ENCODE data around the gene AMER2. TPM values are rescaled to one million over a fixed set of nuclear protein-coding genes. Genes with fewer than 3 reads are reported as not detected.

AMER2 gene, protein sequence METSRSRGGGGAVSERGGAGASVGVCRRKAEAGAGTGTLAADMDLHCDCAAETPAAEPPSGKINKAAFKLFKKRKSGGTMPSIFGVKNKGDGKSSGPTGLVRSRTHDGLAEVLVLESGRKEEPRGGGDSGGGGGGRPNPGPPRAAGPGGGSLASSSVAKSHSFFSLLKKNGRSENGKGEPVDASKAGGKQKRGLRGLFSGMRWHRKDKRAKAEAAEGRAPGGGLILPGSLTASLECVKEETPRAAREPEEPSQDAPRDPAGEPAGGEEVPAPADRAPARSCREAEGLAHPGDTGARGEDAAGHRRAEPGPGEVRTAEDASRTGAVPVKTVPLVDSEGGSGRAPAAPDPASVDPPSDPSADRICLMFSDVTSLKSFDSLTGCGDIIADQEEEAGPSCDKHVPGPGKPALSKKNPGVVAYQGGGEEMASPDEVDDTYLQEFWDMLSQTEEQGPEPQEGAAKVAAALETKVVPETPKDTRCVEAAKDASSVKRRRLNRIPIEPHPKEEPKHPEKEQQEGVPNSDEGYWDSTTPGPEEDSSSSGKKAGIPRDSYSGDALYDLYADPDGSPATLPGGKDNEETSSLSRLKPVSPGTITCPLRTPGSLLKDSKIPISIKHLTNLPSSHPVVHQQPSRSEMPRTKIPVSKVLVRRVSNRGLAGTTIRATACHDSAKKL
- total RNA-seq (not detected), polyA plus RNA-seq (not detected)

DNA sequence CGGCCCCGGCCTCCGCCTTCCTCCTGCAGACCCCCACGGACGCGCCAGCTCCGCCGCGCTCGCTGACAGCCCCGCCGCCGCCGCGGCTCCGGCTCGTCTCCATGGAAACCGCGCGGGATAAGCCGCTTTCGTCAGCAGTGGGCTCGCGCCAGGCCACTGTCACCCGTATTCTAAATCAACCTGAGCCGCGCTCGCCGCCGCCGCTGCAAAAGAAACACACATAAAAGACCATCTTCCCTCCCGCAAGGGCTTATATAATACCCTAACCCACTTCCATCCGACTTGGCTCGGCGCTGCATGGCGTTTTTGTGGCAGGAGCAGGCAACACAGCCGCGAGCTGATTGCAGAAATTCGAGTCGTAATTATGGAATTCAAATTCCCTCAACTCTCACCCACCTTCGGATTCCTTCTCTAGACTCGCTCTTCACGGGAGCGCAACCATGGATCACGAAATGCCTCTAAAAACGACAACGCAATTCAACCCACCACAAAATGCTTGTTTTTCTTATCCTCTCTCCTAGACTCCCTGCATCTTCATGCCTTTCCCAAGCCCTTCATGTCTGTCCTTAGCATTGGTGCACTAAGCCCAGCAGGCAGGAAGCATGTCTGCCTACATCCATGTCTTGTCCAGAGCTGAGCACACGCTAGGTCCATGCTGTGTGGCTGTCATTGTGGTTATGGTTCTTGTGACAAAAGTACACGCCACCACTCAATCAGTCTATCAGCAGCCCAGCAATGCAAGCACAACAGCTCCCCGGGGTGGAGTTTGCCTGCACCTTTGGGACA, at the start of gene AMER2:
Gene AMER2 (minus strand): TSS at position 772 of the 786 bp plus-strand sequence. CDS start 669 bp downstream, at position 103.
- peaks cover 54 to 58% of the 10 kb centered on the region in 2 donors for H3K27me3 Mint-ChIP-seq
- no peak within 1 kb of the TSS for H3K27ac ChIP-seq (ENCODE audit: low read depth, low read length)
- H3K27ac Mint-ChIP-seq: no peak within 1 kb of the TSS
- no peaks in the 10 kb centered on the region for H3K36me3 ChIP-seq (ENCODE audit: insufficient read depth, low read length)
- peaks cover 0 to 4% (median 0%) of the 10 kb centered on the region in 8 donors for H3K9me3 Mint-ChIP-seq
- intact Hi-C loops (cut with micrococcal nuclease): no loop called here
- peaks cover 6 to 15% (median 10%) of the 10 kb centered on the region in 4 donors for H3K4me1 Mint-ChIP-seq
- no peaks in the 10 kb centered on the region for H3K36me3 Mint-ChIP-seq
- H3K4me1 ChIP-seq (ENCODE audit: insufficient read depth, low read length): peaks cover 12% of the 10 kb centered on the region
- H3K9me3 ChIP-seq (ENCODE audit: control insufficient read depth in 1 of 2, low read length in 2 of 2): no peaks in the 10 kb centered on the region
- CTCF ChIA-PET (ENCODE audit: partially characterized antibody): no interaction called here
- peaks cover 4% of the 10 kb centered on the region for H3K27me3 ChIP-seq (ENCODE audit: insufficient read depth, low read length)
- DNase-seq: no peak
- no peak within 1 kb of the TSS for H3K4me3 ChIP-seq (ENCODE audit: low read length in 2 of 2)
- peak within 1 kb of the TSS; percentile 50 to 77 (median 71) for H3K4me3 Mint-ChIP-seq
- POLR2A ChIA-PET (ENCODE audit: partially characterized antibody): no interaction called here

DNA sequence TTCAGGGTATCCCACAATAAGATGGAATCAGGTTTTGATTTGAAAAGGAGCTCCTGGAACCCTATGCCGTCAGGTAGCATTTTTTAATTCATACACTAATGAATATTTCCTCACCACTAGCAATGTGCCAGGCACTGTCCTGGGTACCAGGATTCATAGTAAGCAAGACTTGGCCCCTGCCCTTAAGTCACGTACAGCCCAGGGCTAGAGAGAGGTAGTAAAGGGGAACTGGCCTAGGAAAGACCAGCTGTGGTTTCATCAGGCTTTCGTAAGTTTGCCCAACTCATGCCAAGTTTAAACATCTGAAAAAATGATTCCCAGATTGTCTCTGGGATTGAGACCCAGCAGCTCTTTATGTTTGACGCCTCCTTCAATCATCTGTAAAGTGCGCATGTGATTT, 45.9 kb upstream of the AMER2 start:
- Histone ChIP-seq H3K9me3 (ENCODE audit: control insufficient read depth in 1 of 2, low read length in 2 of 2) (no peaks in the 10 kb centered on the region), H3K27ac (ENCODE audit: low read depth, low read length) (no peak overlapping the region), H3K4me1 (ENCODE audit: insufficient read depth, low read length) (no peaks in the 10 kb centered on the region), H3K4me3 (ENCODE audit: low read length in 2 of 2) (no peak overlapping the region), H3K36me3 (ENCODE audit: insufficient read depth, low read length) (no peaks in the 10 kb centered on the region), H3K27me3 (ENCODE audit: insufficient read depth, low read length) (peaks cover 4% of the 10 kb centered on the region)
- Mint-ChIP-seq H3K36me3 (no peaks in the 10 kb centered on the region), H3K27me3 (peaks cover 13 to 16% of the 10 kb centered on the region in 2 donors), H3K4me3 (no peak overlapping the region), H3K9me3 (peaks cover 0 to 2% (median 0%) of the 10 kb centered on the region in 8 donors), H3K27ac (no peak overlapping the region), H3K4me1 (peaks cover 0 to 2% (median under 1%) of the 10 kb centered on the region in 4 donors)
- intact Hi-C loops (cut with micrococcal nuclease): no loop called here
- POLR2A ChIA-PET (ENCODE audit: partially characterized antibody): no interaction called here
- no peak for DNase-seq
- CTCF ChIA-PET (ENCODE audit: partially characterized antibody): no interaction called here

- H3K27me3 Mint-ChIP-seq: peaks cover 9 to 12% of the 10 kb centered on the region in 2 donors
- H3K4me1 Mint-ChIP-seq: peaks cover 0 to 2% (median under 1%) of the 10 kb centered on the region in 4 donors
- Histone ChIP-seq H3K9me3 (ENCODE audit: control insufficient read depth in 1 of 2, low read length in 2 of 2) (no peaks in the 10 kb centered on the region), H3K4me1 (ENCODE audit: insufficient read depth, low read length) (no peaks in the 10 kb centered on the region), H3K36me3 (ENCODE audit: insufficient read depth, low read length) (no peaks in the 10 kb centered on the region), H3K4me3 (ENCODE audit: low read length in 2 of 2) (no peak overlapping the region), H3K27me3 (ENCODE audit: insufficient read depth, low read length) (peaks cover 4% of the 10 kb centered on the region), H3K27ac (ENCODE audit: low read depth, low read length) (no peak overlapping the region)
- H3K36me3 Mint-ChIP-seq: no peaks in the 10 kb centered on the region
- intact Hi-C loops (cut with micrococcal nuclease): no loop called here
- CTCF ChIA-PET (ENCODE audit: partially characterized antibody): interaction anchor here (0.5 kb wide), 1 partner anchor 104 kb away, joined by 3 read pairs; no protein-coding TSS in a partner anchor
- H3K9me3 Mint-ChIP-seq: peaks cover 0 to 2% (median 0%) of the 10 kb centered on the region in 8 donors
- no peak for DNase-seq
- no peak overlapping the region for H3K27ac Mint-ChIP-seq
- H3K4me3 Mint-ChIP-seq: no peak overlapping the region
- POLR2A ChIA-PET (ENCODE audit: partially characterized antibody): no interaction called here
Measured at GRCh38 chr13:25217023-25217885, 45.2 kb upstream of the AMER2 start.

- H3K27ac ChIP-seq (ENCODE audit: low read depth, low read length): no peak overlapping the region
- H3K36me3 ChIP-seq (ENCODE audit: insufficient read depth, low read length): no peaks in the 10 kb centered on the region
- Mint-ChIP-seq H3K4me3 (no peak overlapping the region), H3K4me1 (peaks cover 0 to 2% (median under 1%) of the 10 kb centered on the region in 4 donors), H3K27ac (no peak overlapping the region), H3K27me3 (peaks cover 8 to 12% of the 10 kb centered on the region in 2 donors), H3K9me3 (peaks cover 0 to 2% (median 0%) of the 10 kb centered on the region in 8 donors), H3K36me3 (no peaks in the 10 kb centered on the region)
- no peaks in the 10 kb centered on the region for H3K4me1 ChIP-seq (ENCODE audit: insufficient read depth, low read length)
- ChIA-PET POLR2A (ENCODE audit: partially characterized antibody) (no interaction called here), CTCF (ENCODE audit: partially characterized antibody) (no interaction called here)
- no peak overlapping the region for H3K4me3 ChIP-seq (ENCODE audit: low read length in 2 of 2)
- intact Hi-C loops (cut with micrococcal nuclease): no loop called here
- H3K9me3 ChIP-seq (ENCODE audit: control insufficient read depth in 1 of 2, low read length in 2 of 2): no peaks in the 10 kb centered on the region
- no peaks in the 10 kb centered on the region for H3K27me3 ChIP-seq (ENCODE audit: insufficient read depth, low read length)
- no peak for DNase-seq
Measured at GRCh38 chr13:25215253-25215575, 43.1 kb upstream of the AMER2 start.

DNA sequence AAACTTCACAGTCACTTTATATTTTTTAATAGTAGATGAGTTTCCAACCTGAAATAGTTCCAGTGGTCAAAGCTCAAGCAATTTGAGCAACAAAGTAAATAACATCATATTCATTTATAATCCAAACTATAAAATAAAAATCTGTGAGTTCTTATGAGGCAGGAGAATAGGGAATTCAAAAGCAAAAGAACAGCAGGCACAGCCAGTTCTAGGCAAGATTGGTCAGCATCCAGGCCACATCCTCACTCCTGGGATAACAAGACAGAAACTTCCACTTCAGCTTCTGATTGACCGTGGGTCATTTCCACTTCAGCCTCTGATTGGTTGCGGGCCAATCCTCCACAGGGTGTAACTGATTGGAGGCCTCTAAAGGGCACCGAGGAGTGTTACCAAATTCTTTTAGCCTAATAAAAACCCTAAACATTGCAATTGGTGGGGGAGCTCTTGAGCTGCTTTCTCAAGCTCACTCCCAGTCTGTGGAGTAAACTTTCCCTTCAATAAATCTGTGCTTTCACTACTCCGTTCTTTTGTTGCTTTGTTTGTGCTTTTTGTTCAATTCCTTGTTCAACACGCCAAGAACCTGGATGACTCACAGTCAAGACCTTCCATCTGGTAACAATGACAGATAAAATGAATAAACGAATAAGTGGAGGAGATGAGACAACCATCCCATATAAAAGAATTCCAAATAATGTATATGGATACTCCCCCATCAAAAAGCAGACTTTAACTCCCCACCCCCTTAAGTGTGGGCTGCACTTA, 42.6 kb upstream of the AMER2 start:
- Histone ChIP-seq H3K36me3 (ENCODE audit: insufficient read depth, low read length) (no peaks in the 10 kb centered on the region), H3K27ac (ENCODE audit: low read depth, low read length) (no peak overlapping the region), H3K9me3 (ENCODE audit: control insufficient read depth in 1 of 2, low read length in 2 of 2) (no peaks in the 10 kb centered on the region), H3K27me3 (ENCODE audit: insufficient read depth, low read length) (no peaks in the 10 kb centered on the region), H3K4me1 (ENCODE audit: insufficient read depth, low read length) (no peaks in the 10 kb centered on the region), H3K4me3 (ENCODE audit: low read length in 2 of 2) (no peak overlapping the region)
- ChIA-PET CTCF (ENCODE audit: partially characterized antibody) (no interaction called here), POLR2A (ENCODE audit: partially characterized antibody) (no interaction called here)
- H3K4me1 Mint-ChIP-seq: peaks cover 0 to under 1% (median 0%) of the 10 kb centered on the region in 4 donors
- DNase-seq: no peak
- peaks cover 7 to 12% of the 10 kb centered on the region in 2 donors for H3K27me3 Mint-ChIP-seq
- no peak overlapping the region for H3K4me3 Mint-ChIP-seq
- peaks cover 0 to 2% (median 0%) of the 10 kb centered on the region in 8 donors for H3K9me3 Mint-ChIP-seq
- H3K36me3 Mint-ChIP-seq: no peaks in the 10 kb centered on the region
- intact Hi-C loops (cut with micrococcal nuclease): no loop called here
- H3K27ac Mint-ChIP-seq: no peak overlapping the region

DNA sequence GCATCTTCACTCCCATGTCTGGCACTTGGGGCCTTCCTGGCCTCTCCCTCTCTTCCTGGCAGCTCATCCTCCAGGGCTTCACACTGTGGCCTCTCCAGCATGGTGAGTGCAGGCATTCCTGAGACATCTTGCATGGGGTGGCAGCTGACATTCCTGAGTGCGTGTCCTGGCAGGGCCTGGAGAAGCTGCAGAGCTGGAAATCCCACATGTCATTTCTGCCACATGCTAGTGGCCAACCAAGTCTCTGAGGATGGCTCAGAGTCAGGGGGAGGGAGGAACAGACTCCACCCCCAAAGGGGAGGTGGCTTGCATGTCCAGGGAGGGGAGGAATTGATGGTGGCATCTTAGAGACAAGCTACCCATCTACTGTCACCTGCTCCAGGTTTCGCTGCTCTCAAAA, 41.6 kb upstream of the AMER2 start:
- H3K27me3 ChIP-seq (ENCODE audit: insufficient read depth, low read length): no peaks in the 10 kb centered on the region
- intact Hi-C loops (cut with micrococcal nuclease): no loop called here
- Mint-ChIP-seq H3K9me3 (peaks cover 0 to 2% (median 0%) of the 10 kb centered on the region in 8 donors), H3K4me1 (no peaks in the 10 kb centered on the region), H3K36me3 (no peaks in the 10 kb centered on the region), H3K27me3 (peaks cover 3 to 12% of the 10 kb centered on the region in 2 donors), H3K27ac (no peak overlapping the region), H3K4me3 (no peak overlapping the region)
- H3K27ac ChIP-seq (ENCODE audit: low read depth, low read length): no peak overlapping the region
- H3K4me1 ChIP-seq (ENCODE audit: insufficient read depth, low read length): no peaks in the 10 kb centered on the region
- CTCF ChIA-PET (ENCODE audit: partially characterized antibody): no interaction called here
- H3K36me3 ChIP-seq (ENCODE audit: insufficient read depth, low read length): no peaks in the 10 kb centered on the region
- H3K9me3 ChIP-seq (ENCODE audit: control insufficient read depth in 1 of 2, low read length in 2 of 2): no peaks in the 10 kb centered on the region
- H3K4me3 ChIP-seq (ENCODE audit: low read length in 2 of 2): no peak overlapping the region
- DNase-seq: no peak
- POLR2A ChIA-PET (ENCODE audit: partially characterized antibody): no interaction called here

Data from CD4-positive, alpha-beta memory T cell (primary cell).